Neural progenitor cell (in vitro differentiated cells): ENCODE results near the gene RPL5.

Source experiments
- EZH2 ChIP-seq: fragments of 200-600 bp; sonication (generic); IDR thresholded peaks from 2 replicates; pipeline ENCODE4 v1.6.1; 2017; ENCODE audit warnings: antibody characterized with exemption, mild to moderate bottlenecking, moderate library complexity
- EZH2phosphoT487 ChIP-seq: fragments of 200-600 bp; sonication (generic); IDR thresholded peaks from 2 replicates; pipeline ENCODE4 v1.6.1; 2017; ENCODE audit warnings: antibody characterized with exemption
- TF ChIP-seq, protein P1 (sequence below): fragments of 200-600 bp; sonication (generic); IDR thresholded peaks from 2 replicates; pipeline ENCODE4 v1.5.1; 2017; ENCODE audit warnings: antibody characterized with exemption, mild to moderate bottlenecking

DNA sequence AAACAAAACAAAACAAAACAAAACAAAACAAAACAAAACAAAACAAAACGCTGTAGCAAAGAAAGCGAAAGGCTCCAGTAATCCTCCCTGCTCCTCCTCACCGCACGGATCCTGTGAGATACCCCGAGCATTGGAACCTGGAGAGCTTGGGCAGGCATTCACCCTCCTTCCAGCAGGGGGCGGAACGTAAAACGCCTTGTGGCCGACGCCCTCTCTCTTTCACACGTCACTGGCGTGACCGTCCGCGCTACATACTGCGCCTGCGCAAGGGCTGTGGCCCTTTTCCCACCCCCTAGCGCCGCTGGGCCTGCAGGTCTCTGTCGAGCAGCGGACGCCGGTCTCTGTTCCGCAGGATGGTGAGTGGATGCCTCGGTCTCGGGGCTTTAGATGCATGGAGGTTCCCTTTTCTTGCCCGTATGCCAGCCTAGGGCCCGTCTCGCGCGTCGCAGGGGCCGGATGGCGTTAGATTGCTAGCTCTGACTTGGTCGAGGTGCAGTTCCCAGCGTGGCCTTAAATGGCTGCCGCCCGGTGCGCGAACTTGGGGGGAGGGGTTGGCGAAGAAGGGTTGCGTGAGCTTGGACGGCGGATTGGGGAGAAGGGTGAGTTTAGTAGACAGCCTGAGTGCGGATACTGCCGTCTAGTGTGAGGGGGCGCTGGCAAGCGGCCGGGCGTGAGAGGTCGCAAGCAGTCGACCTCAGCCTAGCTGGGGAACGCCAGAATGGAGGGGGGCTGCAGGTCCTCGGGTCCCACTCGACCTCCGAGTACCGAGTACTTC, at the start of gene RPL5:
- TF ChIP-seq, protein P1, sequence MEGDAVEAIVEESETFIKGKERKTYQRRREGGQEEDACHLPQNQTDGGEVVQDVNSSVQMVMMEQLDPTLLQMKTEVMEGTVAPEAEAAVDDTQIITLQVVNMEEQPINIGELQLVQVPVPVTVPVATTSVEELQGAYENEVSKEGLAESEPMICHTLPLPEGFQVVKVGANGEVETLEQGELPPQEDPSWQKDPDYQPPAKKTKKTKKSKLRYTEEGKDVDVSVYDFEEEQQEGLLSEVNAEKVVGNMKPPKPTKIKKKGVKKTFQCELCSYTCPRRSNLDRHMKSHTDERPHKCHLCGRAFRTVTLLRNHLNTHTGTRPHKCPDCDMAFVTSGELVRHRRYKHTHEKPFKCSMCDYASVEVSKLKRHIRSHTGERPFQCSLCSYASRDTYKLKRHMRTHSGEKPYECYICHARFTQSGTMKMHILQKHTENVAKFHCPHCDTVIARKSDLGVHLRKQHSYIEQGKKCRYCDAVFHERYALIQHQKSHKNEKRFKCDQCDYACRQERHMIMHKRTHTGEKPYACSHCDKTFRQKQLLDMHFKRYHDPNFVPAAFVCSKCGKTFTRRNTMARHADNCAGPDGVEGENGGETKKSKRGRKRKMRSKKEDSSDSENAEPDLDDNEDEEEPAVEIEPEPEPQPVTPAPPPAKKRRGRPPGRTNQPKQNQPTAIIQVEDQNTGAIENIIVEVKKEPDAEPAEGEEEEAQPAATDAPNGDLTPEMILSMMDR = peak; percentile 82
- no peak for TF ChIP-seq EZH2phosphoT487
- peak; percentile 56 for TF ChIP-seq EZH2
